ENCODE data around the gene ICA1.
"Not testable (repeated sequence)": the region's sequence is repeated elsewhere in the genome, so short reads cannot be mapped to it uniquely, and the experiment has no call there.

The ICA1 gene

GRCh38 chr7:8261711-8262695 is at the start of gene ICA1:
ICA1 (minus strand) TSS chr7:8262167; CDS start chr7:8235926, 26,241 bp downstream.
- peak in 1 of 3 experiments; percentile 2 for DNase-seq (ENCODE audit: low read depth in 3 of 3)

- no peak for DNase-seq (ENCODE audit: low read depth in 3 of 3)
Observed at GRCh38 chr7:8310876-8311275, 48.9 kb upstream of the ICA1 start.

GRCh38 chr7:8305625-8306388 is 43.8 kb upstream of the ICA1 start:
- no peak for DNase-seq (ENCODE audit: low read depth in 3 of 3)

- no peak for DNase-seq (ENCODE audit: low read depth in 3 of 3)
Observed at GRCh38 chr7:8305104-8305503, 43.1 kb upstream of the ICA1 start.

GRCh38 chr7:8303904-8304528 is 42.0 kb upstream of the ICA1 start:
- no peak for DNase-seq (ENCODE audit: low read depth in 3 of 3)

GRCh38 chr7:8297023-8297422 is 35.1 kb upstream of the ICA1 start:
- not testable (repeated sequence) for DNase-seq (ENCODE audit: low read depth in 3 of 3)

GRCh38 chr7:8296362-8296659 is 34.3 kb upstream of the ICA1 start:
- DNase-seq (ENCODE audit: low read depth in 3 of 3) = no peak

GRCh38 chr7:8295638-8296361 is 33.8 kb upstream of the ICA1 start:
- DNase-seq (ENCODE audit: low read depth in 3 of 3) = no peak

GRCh38 chr7:8291397-8292141 is 29.6 kb upstream of the ICA1 start:
- DNase-seq (ENCODE audit: low read depth in 3 of 3) = no peak

GRCh38 chr7:8290645-8291308 is 28.8 kb upstream of the ICA1 start:
- DNase-seq (ENCODE audit: low read depth in 3 of 3) = no peak

GRCh38 chr7:8286118-8286517 is 24.2 kb upstream of the ICA1 start:
- DNase-seq (ENCODE audit: low read depth in 3 of 3) = no peak

- DNase-seq (ENCODE audit: low read depth in 3 of 3) = no peak
Observed at GRCh38 chr7:8285155-8285554, 23.2 kb upstream of the ICA1 start.

- DNase-seq (ENCODE audit: low read depth in 3 of 3) = no peak
Observed at GRCh38 chr7:8284606-8285005, 22.6 kb upstream of the ICA1 start.

- no peak for DNase-seq (ENCODE audit: low read depth in 3 of 3)
Observed at GRCh38 chr7:8283968-8284367, 22.0 kb upstream of the ICA1 start.

- DNase-seq (ENCODE audit: low read depth in 3 of 3) = no peak
Observed at GRCh38 chr7:8282871-8283270, 20.9 kb upstream of the ICA1 start.

- DNase-seq (ENCODE audit: low read depth in 3 of 3) = no peak
Observed at GRCh38 chr7:8282162-8282561, 20.2 kb upstream of the ICA1 start.

- no peak for DNase-seq (ENCODE audit: low read depth in 3 of 3)
Observed at GRCh38 chr7:8278183-8278582, 16.2 kb upstream of the ICA1 start.

GRCh38 chr7:8277394-8277982 is 15.5 kb upstream of the ICA1 start:
- DNase-seq (ENCODE audit: low read depth in 3 of 3) = no peak

- no peak for DNase-seq (ENCODE audit: low read depth in 3 of 3)
Observed at GRCh38 chr7:8274589-8274988, 12.6 kb upstream of the ICA1 start.

- DNase-seq (ENCODE audit: low read depth in 3 of 3) = no peak
Observed at GRCh38 chr7:8271960-8272359, 10.0 kb upstream of the ICA1 start.

All from stimulated activated CD4-positive, alpha-beta T cell treated with anti-CD3 and anti-CD28 coated beads, TNF-alpha, amount 100 ng/mL, for 4 hours (primary cell).